Measurements from ENCODE around the gene HDAC4. TPM values are rescaled to one million over a fixed set of nuclear protein-coding genes. Genes with fewer than 3 reads are reported as not detected.

HDAC4 gene
- total and polyA plus RNA-seq, 2 donors (not counting 1 experiment from before 2014, with no cell fraction given), result 13.5 to 46.0 TPM

- no peak overlapping the region for H3K4me3 Mint-ChIP-seq
- H3K4me1 Mint-ChIP-seq, result no peaks in the 10 kb centered on the region
- DNase-seq, result no peak
- no peaks in the 10 kb centered on the region for H3K4me1 ChIP-seq (ENCODE audit: control insufficient read depth in 2 of 2, insufficient read depth in 2 of 2, low read length in 2 of 2)
- no peak overlapping the region for H2AFZ ChIP-seq (ENCODE audit: insufficient read depth, low read depth, low read length, poor library complexity, severe bottlenecking)
- H3K27ac ChIP-seq (ENCODE audit: low read length in 2 of 2), result no peak overlapping the region
- intact Hi-C loops (cut with micrococcal nuclease), result no loop called here
- peaks cover 0 to 8% (median 0%) of the 10 kb centered on the region in 3 donors for H3K9me3 ChIP-seq (ENCODE audit: control extremely low read depth in 1 of 3, control insufficient read depth in 2 of 3, insufficient read depth in 1 of 3, low read length in 2 of 3)
- H4K20me1 ChIP-seq (ENCODE audit: control insufficient read depth, insufficient read depth, low read length, poor library complexity, severe bottlenecking), result no peaks in the 10 kb centered on the region
- no peak overlapping the region for H3K9ac ChIP-seq (ENCODE audit: low read length)
- WGBS (ENCODE audit: insufficient coverage), result 98% methylated on average over 29 of the region's 29 CpGs
- peaks cover 0 to 23% of the 10 kb centered on the region in 2 experiments for H3K36me3 ChIP-seq (replicated peaks in 1 of 2; ENCODE audit: control extremely low read depth in 1 of 2, control insufficient read depth in 1 of 2, extremely low read depth in 1 of 2, insufficient read depth in 2 of 2, low read length in 1 of 2)
- no peaks in the 10 kb centered on the region for H3K27me3 ChIP-seq (replicated peaks in 1 of 4; ENCODE audit: control extremely low read depth in 1 of 4, control insufficient read depth in 3 of 4, insufficient read depth in 4 of 4, low read length in 3 of 4)
- no peaks in the 10 kb centered on the region for H3K27me3 Mint-ChIP-seq
- no peak overlapping the region for H3K4me2 ChIP-seq (replicated peaks; ENCODE audit: low read depth, low read length, poor library complexity, severe bottlenecking)
- TF ChIP-seq, protein P1, sequence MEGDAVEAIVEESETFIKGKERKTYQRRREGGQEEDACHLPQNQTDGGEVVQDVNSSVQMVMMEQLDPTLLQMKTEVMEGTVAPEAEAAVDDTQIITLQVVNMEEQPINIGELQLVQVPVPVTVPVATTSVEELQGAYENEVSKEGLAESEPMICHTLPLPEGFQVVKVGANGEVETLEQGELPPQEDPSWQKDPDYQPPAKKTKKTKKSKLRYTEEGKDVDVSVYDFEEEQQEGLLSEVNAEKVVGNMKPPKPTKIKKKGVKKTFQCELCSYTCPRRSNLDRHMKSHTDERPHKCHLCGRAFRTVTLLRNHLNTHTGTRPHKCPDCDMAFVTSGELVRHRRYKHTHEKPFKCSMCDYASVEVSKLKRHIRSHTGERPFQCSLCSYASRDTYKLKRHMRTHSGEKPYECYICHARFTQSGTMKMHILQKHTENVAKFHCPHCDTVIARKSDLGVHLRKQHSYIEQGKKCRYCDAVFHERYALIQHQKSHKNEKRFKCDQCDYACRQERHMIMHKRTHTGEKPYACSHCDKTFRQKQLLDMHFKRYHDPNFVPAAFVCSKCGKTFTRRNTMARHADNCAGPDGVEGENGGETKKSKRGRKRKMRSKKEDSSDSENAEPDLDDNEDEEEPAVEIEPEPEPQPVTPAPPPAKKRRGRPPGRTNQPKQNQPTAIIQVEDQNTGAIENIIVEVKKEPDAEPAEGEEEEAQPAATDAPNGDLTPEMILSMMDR (IDR thresholded peaks at IDR 0.05), result no peak
- no peak for TF ChIP-seq EZH2 (IDR thresholded peaks at IDR 0.05; ENCODE audit: borderline replicate concordance, insufficient read depth, low read depth, low read length, poor library complexity, severe bottlenecking)
- H3K79me2 ChIP-seq (ENCODE audit: control insufficient read depth, insufficient read depth, low read length), result no peaks in the 10 kb centered on the region
- H3K4me3 ChIP-seq (ENCODE audit: control extremely low read depth in 1 of 5, extremely low read depth in 1 of 5, insufficient read depth in 1 of 5, low read depth in 2 of 5, low read length in 4 of 5), result no peak overlapping the region
- no peak overlapping the region for H3K27ac Mint-ChIP-seq
- no peak for ATAC-seq (ENCODE audit: low read depth)
- CTCF ChIA-PET, result no interaction called here
- POLR2A ChIA-PET, result no interaction called here
- H3K9me3 Mint-ChIP-seq (ENCODE audit: insufficient read depth), result peaks cover 2% of the 10 kb centered on the region
Measured at GRCh38 chr2:239158641-239159475, 242.0 kb downstream of the HDAC4 start.

DNA sequence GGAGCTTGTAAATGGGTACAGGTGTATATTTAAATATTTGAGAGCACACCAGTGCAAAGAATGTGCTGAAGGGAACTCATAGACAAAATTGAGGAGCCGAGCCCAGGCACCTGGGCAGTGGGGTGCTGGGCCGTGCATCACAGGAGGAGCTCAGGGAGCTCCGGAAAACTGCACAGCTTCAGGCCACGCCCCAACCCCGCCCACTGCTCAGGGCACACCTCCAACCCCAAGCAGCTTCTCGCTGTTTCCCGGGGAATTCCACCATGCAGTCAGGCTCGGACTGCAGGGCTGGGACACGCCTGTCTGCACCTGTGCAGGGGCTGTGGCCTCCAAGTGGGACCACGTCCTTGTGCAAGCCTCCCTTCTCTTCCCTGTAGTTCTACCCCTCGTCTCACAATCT is 243.0 kb downstream of the HDAC4 start:
- Histone ChIP-seq H3K27ac (ENCODE audit: low read length in 2 of 2) (no peak overlapping the region), H3K4me2 (replicated peaks; ENCODE audit: low read depth, low read length, poor library complexity, severe bottlenecking) (no peak overlapping the region), H3K4me3 (ENCODE audit: control extremely low read depth in 1 of 5, extremely low read depth in 1 of 5, insufficient read depth in 1 of 5, low read depth in 2 of 5, low read length in 4 of 5) (no peak overlapping the region), H3K9ac (ENCODE audit: low read length) (no peak overlapping the region), H3K4me1 (ENCODE audit: control insufficient read depth in 2 of 2, insufficient read depth in 2 of 2, low read length in 2 of 2) (no peaks in the 10 kb centered on the region), H2AFZ (ENCODE audit: insufficient read depth, low read depth, low read length, poor library complexity, severe bottlenecking) (no peak overlapping the region), H3K9me3 (ENCODE audit: control extremely low read depth in 1 of 3, control insufficient read depth in 2 of 3, insufficient read depth in 1 of 3, low read length in 2 of 3) (peaks cover 0 to 8% (median 0%) of the 10 kb centered on the region in 3 donors), H3K36me3 (replicated peaks in 1 of 2; ENCODE audit: control extremely low read depth in 1 of 2, control insufficient read depth in 1 of 2, extremely low read depth in 1 of 2, insufficient read depth in 2 of 2, low read length in 1 of 2) (peaks cover 0 to 26% of the 10 kb centered on the region in 2 experiments), H3K79me2 (ENCODE audit: control insufficient read depth, insufficient read depth, low read length) (no peaks in the 10 kb centered on the region), H4K20me1 (ENCODE audit: control insufficient read depth, insufficient read depth, low read length, poor library complexity, severe bottlenecking) (no peaks in the 10 kb centered on the region), H3K27me3 (replicated peaks in 1 of 4; ENCODE audit: control extremely low read depth in 1 of 4, control insufficient read depth in 3 of 4, insufficient read depth in 4 of 4, low read length in 3 of 4) (no peaks in the 10 kb centered on the region)
- ATAC-seq (ENCODE audit: low read depth) (no peak), DNase-seq (no peak)
- Mint-ChIP-seq H3K4me1 (no peaks in the 10 kb centered on the region), H3K4me3 (no peak overlapping the region), H3K27me3 (no peaks in the 10 kb centered on the region), H3K9me3 (ENCODE audit: insufficient read depth) (peaks cover 2% of the 10 kb centered on the region), H3K27ac (no peak overlapping the region)
- POLR2A ChIA-PET, result no interaction called here
- 82% methylated on average over 9 of the region's 11 CpGs for WGBS (ENCODE audit: insufficient coverage)
- CTCF ChIA-PET, result no interaction called here
- intact Hi-C loops (cut with micrococcal nuclease), result no loop called here
- TF ChIP-seq EZH2 (IDR thresholded peaks at IDR 0.05; ENCODE audit: borderline replicate concordance, insufficient read depth, low read depth, low read length, poor library complexity, severe bottlenecking), result no peak
- TF ChIP-seq, protein P1 (IDR thresholded peaks at IDR 0.05), result no peak
